Ramos (cell line): ENCODE results near the gene SPG7.

ENCODE experiments used
- in situ Hi-C: fragments of 300-500 bp; cut with MboI; formaldehyde crosslinking; loops from one replicate; pipeline ENCODE4 v1.14.3; 2022; ENCODE audit warnings: low sequenced_read_pairs; ENCODE audit not compliant: unreplicated experiment

SPG7 gene

DNA sequence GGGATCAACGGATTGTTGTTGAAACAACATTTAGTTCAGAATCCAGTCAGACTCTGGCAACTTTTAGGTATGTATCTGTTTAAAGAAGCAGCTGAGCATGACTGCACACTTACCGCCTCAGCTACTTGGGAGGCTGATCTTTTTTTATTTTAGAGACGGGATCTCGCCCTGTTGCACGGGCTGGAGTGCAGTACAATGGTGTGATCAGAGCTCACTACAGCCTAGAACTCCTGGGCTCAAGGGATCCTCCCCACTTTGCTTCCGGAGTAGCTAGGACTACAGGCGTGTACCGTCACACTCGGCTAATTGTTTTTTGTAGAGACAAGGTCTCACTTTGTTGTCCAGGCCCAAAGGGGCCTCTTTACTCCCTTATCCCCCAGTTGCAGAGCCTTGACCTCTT is 2.3 kb downstream of the SPG7 start:
- in situ Hi-C loops: no loop called here

DNA sequence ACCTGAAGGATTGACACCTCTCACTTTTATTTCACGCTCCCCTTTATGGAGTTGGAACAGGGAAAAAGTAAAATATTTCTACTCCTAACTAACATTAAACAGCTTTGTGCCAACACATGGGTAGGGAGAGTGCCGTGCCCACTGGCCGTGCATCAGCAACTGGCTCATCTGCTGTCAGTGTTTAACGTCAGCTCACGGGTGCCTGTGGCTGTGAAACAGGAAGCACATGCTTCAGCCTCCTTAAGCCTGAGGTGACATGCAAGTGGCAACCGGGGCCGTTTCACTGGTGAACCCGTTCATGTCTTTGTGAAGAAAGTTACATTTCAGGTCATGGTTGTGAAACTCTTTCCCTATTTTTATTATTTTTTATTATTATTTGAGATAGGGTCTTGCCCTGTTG is 3.2 kb downstream of the SPG7 start:
- in situ Hi-C loops: no loop called here

DNA sequence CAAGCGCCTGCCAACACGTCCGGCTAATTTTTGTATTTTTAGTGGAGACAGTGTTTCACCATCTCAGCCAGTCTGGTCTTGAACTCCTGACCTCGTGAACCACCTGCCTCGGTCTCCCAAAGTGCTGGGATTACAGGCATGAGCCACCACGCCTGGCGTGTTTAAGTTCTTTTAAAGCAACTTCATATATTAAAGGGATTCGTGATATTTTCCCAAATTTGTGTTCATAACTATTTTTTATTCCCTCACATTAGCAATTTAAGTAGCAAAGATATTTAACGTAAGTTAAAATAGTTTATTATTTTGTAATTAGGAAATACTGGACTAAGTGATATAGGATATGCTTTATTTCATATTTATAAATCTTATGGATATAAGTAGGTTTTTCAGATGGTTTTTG is 4.2 kb downstream of the SPG7 start:
- in situ Hi-C loops: no loop called here

DNA sequence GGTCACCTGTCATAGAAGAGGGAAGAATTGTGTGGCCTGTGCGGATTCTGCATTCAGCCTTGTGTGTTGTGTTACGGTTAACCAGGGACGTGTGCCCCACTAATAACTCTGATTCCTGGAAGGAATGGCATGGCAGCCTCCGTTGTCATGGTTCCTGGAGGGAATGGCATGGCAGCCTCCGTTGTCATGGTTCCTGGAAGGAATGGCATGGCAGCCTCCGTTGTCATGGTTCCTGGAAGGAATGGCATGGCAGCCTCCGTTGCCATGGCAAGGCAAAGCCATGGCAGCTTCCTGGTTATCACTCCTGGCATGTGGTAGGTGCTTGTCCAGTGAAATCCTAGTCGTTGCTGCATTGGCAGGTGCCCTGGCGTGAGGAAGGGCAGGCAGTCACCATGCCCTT is 8.9 kb downstream of the SPG7 start:
- in situ Hi-C loops: no loop called here

DNA sequence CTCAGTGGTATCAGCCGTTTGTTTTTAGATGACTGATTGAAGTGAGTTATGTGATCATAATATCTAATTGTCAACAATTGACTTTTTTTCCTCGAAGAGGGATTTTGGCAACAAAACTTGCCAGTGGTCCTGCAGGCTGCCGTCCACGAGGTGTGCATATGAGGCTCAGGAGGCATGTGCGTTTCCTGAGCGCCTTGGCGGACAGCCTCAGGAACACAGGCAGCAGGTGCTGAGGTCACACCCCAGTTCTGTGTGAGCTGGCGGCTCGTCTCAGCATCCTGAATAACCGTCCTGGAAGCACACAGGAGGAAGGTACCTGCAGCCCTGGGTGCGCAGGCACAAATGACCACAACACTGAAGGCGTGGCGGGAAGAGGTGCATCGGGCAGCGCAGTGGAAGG is 11.7 kb downstream of the SPG7 start:
- in situ Hi-C loops: no loop called here

DNA sequence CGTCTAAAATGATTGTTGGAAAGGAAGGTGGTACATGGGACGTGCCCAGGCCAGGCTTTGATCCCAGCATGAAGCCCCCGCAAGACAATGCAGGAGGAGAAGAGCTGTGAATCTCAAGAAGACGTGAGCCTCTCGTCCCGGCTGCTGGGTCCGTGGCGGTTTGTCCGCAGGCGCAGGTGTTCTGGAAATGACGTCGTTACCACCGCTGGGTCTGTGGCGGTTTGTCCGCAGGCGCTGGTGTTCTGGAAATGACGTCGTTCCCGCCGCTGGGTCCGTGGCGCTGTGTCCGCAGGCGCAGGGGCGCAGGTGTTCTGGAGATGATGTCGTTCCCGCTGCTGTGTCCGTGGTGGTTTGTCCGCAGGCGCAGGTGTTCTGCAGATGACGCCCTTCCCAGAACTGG is 14.1 kb downstream of the SPG7 start:
- in situ Hi-C loops: no loop called here

DNA sequence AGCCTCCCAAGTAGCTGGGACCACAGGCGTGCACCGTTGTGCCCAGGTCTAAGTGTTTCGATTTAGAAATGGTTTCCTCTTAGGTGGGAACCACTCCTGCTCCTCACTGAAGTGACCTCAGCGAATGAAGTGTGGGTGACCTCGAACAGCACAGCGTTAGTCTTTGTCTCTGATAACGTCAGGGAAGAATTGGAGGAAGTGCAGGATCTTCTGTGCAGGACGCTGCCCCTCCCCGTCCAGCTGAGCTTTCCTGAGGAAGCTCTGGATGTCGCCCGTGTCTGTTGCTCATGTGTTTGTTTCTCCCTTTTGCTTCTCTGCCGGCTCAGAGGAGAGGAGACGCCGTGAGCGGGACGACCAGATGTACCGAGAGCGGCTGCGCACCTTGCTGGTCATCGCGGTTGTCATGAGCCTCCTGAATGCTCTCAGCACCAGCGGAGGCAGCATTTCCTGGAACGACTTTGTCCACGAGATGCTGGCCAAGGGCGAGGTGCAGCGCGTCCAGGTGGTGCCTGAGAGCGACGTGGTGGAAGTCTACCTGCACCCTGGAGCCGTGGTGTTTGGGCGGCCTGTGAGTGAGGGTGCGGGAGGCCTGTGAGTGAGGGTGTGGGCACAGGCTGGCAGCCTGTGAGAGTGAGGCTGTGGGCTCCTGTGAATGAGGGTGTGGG is 15.6 kb downstream of the SPG7 start:
- in situ Hi-C loops: no loop called here

DNA sequence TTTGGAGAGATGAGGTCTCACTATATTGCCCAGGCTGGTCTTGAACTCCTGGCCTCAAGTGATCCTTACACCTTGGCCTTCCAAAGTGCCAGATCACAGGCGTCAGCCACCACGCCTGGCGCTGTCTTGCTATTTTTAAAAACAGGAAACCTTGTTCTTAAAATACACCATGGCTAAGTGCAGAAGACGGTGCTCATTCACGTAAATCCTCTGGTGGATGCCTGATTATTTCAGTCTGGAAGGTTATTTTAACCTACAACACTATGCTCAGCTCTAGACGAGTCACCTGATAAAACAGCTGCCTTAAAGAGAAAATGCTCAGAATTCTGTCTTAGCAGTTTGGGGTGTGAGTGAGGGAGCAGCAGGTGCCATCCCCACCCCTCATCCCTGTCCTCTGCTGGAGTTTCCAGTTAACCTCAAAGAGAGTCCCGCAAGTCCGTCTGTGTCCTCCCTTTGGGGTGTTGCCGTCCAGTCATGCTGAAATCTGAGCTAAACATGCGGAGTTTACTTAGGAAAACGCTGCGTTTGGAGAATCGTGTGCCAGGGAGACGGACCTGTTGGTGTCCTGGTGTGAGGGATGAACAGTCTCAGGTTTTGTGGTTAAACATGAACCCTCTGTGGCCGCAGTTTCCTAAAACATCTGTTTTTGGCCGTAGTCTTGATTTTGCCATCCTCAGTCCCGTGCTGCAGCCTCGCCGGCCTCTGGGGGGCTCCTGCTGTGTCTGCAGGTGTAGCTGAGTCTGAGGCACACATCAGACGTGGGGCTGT is 17.1 kb downstream of the SPG7 start:
- in situ Hi-C loops: no loop called here

DNA sequence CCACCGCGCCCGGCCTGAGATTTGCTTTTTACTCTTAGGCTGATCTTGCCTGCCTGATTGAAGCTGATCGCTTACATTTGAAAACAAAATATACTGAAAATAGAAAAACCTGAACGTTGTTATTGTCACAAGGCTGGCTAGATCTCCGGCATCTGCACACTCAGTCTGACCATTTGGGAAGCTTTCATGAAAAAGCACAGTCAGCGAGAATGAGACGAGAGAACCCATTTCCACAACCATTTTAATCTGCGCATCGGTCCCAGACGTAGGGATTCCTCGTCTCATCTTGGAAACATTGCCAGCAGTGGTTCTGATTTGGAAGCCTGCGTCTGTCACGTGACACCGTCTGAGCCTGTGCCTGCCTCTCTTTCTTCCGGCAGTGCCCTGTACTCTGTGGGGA is 20.9 kb downstream of the SPG7 start:
- in situ Hi-C loops: no loop called here

DNA sequence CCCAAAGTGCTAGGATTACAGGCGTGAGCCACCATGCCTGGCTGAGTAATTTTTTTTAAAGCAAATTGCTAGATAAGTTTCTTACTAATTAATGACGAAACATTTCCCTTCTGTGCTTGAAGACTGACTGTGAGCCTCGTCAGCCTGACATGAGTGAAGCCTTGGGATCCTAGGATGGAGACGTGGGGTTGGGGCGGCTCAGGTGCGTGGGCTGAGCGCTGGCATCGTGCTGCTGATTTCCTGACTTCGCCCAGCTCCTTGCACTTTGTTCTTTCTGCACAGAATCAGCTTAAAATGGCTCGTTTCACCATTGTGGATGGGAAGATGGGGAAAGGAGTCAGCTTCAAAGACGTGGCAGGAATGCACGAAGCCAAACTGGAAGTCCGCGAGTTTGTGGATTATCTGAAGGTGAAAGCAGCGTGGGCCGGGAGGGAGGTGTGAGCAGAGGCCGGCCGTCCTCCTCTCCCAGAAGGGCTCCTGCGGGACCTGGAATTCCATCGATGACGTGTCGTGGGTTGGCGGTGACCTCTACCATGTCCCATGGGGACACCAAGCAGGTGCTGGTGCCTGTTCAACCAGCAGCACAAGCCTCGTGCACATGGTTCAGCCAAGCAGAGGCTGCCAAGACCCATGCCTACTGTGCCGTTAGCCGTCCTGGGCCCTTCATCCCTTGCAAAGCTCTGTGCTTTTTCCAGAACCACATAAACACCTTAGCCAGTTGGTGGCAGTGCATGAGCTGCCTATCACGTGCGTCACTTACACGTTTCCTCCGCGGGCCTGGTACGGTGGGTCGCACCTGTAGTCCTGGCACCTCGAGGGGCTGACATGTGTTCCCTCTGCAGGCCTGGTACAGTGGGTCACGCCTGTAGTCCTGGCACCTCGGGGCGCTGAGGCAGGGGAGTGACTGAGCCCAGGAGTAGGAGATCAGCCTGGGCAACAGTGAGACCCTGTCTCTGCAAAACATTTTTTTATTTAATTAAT is 22.5 kb downstream of the SPG7 start:
- in situ Hi-C loops: no loop called here

DNA sequence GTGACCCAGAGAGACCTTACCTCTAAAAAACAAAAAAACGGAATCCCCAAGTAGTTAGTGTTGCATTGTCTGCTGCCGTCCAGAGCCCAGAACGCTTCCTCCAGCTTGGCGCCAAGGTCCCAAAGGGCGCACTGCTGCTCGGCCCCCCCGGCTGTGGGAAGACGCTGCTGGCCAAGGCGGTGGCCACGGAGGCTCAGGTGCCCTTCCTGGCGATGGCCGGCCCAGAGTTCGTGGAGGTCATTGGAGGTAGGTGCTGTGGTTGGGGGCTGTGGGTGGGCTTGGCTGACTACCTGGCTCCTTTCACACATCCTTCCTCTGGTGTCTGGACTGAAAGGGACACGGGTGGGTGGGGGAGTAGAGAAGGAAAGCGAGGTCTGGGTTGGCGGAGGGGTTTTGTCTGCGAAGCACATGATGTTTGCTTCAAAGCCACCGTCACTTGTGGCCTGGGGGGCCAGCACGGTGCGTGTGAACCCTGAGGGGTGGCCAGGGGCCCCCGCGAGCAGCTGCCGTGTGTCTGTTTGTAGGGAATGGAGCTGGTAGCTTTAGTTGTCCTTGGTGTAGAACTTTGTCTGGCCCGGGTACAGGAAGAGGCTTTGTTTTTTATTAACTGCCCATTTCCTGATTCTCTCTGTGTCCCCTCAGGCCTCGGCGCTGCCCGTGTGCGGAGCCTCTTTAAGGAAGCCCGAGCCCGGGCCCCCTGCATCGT is 23.8 kb downstream of the SPG7 start:
- in situ Hi-C loops: no loop called here

DNA sequence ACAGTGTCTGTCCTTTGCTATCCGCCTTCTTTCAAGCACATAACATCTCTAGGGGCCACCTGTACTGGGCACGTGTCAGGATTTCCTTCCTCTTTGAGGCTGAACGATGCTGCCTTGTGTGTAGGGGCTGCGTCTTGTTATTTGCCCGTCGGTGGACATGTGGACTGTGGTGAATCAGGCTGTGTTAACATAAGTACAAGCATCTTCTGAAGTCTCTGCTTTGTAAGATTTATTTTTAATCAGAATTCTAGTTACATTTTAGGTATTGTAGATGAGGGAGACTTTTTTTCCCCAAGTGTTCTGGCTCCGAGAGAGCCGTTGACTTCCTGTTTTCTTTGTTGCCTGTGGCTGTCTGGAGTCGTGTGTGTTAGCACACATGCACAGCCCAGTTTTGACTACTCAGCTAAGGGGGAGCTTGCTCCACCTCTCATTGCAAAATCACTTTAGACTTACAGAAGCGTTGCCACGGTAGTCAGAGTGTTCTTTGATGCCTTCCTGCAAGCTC is 26.1 kb downstream of the SPG7 start:
- in situ Hi-C loops: no loop called here

DNA sequence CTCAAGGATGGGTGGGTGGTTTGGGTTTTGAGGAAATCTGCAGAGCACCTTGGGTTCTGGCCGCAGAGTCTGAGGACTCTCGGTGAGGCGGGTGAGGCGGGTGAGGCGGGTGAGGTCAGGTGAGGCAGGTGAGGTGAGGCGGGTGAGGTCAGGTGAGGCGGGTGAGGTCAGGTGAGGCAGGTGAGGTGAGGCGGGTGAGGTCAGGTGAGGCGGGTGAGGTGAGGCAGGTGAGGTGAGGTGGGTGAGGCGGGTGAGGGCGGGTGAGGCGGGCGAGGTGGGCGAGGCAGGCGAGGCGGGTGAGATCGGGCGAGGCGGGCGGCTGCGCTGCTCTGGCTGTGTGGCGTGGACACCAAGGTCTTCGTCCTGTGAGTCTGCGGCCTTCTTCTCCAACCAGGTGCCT is 28.2 kb downstream of the SPG7 start:
- in situ Hi-C loops: no loop called here

DNA sequence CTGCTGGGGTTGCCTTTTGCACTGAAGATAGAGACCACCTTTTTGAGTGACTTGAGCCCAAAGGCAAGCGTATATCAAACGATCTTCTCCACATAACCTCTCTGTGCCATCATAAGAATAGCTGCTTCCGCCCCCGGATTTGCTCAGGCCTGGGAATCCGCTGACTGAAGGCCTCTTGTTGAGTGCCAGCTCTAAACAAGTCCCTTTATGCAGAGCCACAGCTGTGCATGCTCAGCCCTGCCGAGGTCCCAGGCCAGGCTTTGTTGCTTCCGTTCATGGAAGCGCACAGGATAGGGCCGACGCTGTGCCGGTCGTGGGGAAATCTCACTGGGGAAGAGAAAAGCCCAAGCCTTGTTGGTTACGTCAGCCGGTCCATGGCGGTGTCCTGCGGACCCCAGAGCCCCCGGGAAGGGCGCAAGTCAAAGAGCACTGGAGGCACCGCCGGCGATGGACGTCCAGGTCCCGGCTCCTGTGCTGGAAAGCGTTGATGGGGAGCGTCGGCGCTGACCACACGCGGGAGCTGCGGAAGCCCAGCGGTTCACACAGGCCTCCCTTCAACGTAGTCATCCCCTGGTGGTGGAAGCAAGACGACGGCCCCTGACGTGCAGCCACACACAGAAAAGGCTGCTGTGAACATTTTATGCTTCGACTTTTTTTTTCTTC is 28.8 kb downstream of the SPG7 start:
- in situ Hi-C loops: no loop called here

DNA sequence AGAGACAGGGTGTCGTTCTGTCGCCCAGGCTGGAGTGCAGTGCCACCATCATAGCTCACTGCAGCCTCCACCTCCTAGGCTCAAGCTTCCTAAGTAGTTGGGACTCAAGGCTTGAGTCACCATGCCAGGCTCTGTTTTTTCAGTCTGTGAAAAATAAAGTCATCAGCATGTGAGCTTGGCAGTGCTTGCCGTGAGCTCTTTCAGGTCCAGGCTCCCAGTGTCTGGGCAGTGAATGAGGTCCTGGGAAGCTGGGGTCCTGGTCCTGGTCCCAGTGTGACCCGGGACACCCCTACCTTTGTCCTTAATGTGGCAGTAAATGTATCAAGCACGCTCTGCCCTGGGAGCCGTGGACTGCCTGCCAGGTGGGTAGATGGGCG is 29.3 kb downstream of the SPG7 start:
- in situ Hi-C loops: no loop called here

DNA sequence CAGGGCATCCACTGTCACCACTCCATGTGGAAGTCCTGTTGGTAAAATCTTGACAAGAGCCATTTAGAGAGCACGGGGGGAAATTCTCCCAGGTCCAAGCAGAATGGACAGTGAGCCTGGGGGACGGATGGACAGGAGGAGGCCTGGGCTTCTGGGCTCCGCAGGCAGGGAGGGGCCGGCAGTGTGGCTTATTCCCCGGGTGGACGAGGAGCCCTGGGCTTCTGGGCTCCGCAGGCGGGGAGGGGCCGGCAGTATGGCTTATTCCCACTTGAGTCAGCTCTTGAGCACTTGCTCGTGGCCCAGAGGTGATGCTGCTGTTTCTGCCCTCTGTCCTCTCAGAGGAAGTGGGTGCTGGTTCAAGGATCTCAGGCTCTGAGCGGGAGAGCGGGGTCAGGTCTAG is 30.1 kb downstream of the SPG7 start:
- in situ Hi-C loops: no loop called here

DNA sequence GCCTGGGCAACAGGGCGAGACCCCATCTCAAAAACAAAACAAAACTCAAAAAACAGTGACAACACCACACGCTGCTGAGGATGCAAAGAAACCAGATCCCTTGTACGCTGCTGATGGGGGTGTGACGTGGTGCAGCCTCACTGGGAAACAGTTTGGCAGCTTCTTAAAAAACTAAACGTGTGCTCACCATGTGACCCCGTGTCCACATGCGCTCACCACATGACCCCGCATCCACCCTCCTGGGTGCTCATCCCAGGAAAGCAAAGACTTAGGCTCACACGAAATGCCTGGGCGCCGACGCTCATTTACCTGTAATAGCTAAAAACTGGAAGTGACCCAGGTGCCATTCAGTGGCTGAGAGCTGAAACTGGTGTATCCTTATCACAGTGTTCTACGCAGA is 32.4 kb downstream of the SPG7 start:
- in situ Hi-C loops: no loop called here

DNA sequence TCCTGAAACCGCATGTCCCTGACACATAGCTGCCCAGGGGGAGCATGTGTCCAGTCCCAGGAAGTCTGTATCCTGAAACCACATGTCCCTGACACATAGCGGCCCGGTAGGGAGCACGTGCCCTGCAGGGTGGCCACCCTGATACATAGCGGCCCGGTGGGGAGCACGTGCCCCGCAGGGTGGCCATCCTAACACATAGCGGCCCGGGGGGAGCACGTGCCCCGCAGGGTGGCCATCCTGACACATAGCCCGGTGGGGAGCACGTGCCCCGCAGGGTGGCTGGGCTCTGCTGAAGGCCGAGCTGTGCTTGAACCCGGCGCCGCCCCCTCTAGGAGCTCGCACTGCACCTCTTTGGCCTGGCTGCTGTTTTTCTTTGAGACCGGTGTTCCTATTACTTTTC is 33.6 kb downstream of the SPG7 start:
- in situ Hi-C loops: no loop called here

DNA sequence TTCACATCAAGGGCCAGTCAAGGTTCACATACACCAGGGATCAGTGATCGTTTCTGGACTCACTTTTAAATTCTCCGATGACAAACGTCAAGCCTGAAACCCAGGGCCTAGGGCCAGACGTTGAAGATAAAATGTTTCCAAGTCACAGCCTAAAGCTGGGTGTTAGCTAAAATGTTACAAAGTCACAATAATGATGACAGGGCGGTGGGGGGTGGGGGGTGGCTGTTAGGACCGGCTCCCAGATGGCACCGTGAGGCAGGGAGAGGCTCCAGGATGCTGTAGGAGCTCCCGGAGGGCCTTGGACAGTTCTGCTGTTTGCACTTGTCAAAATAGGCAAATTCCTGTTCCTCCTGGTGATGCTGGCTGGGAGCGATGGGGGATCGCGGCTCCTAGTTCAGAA is 35.9 kb downstream of the SPG7 start:
- in situ Hi-C loops: no loop called here

DNA sequence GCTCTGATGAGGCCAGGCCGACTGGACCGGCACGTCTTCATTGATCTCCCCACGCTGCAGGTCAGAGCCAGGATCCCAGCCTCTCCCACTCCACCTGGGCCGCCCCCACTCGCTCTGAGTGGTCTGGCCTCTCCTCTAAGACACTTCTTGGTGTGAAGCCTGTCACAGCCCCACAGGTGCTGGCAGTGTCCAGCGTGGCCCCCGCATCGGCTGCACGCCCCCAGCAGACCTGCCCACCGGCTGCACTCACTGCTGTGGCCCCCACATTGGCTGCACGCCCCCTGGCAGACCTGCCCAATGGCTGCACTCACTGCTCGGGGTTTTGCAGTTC is 36.5 kb downstream of the SPG7 start:
- in situ Hi-C loops: no loop called here
